Left cardiac atrium (tissue), 4 donors: ENCODE results near the gene PHC2. TPM values are rescaled to one million over a fixed set of nuclear protein-coding genes. Genes with fewer than 3 reads are reported as not detected.
A peak's percentile ranks its signal among the peaks of the same experiment; 100 is the strongest.

Experiments used
- ATAC-seq, 2 donors: fragments of 200-7000 bp; cut with Tn5 transposase; one replicate each; pipeline ENCODE4 v1.9.1; 2020; ENCODE audit warnings: mild to moderate bottlenecking in 2 of 2, moderate library complexity in 2 of 2
- DNase-seq: peaks from one replicate; pipeline ENCODE4 v3.0.0-alpha.2; 2020
- intact Hi-C, 2 donors: fragments of 100-400 bp; cut with DNase I; formaldehyde crosslinking; loops; one replicate each; pipeline versions ENCODE4 v1.14.1 to v1.15.1; 2022 to 2023
- total RNA-seq, 2 donors: library from RNA; stranded (reverse); fragmentation: NEBNext Ultra II Directional; extraction: Animal tissue kit (Norgen Biotek cat#: 25700); gene quantifications; one replicate each; pipeline ENCODE4 v1.2.1, GENCODE V29; 2021
- donor health status: DM: no; HTN: yes; CAD: no.
- donor health status: DM: no; HTN: yes; CAD: no; lungs with severe emphysema.
- donor health status: DM: yes; HTN: yes; CAD: no.
- donor health status: Dilated cardiomyopathy.

Gene PHC2
- total RNA-seq, 2 donors from 2014 or later: 75.0 to 139 TPM

- ATAC-seq (peak; percentile 25 to 45), DNase-seq (peak; percentile 54)
- intact Hi-C loops: loop anchor here (5.0 kb wide), 3 partner anchors 68 to 148 kb away; no protein-coding TSS in a partner anchor
These were observed 65.3 kb downstream of the PHC2 start for GRCh38 chr1:33365560-33365997.

- intact Hi-C loops: no loop called here
- DNase-seq: no peak
- no peak for ATAC-seq
These were observed 66.4 kb downstream of the PHC2 start for GRCh38 chr1:33364565-33364918.

- ATAC-seq: no peak
- intact Hi-C loops: no loop called here
- DNase-seq: no peak
These were observed 67.4 kb downstream of the PHC2 start for GRCh38 chr1:33363470-33363861.

DNA sequence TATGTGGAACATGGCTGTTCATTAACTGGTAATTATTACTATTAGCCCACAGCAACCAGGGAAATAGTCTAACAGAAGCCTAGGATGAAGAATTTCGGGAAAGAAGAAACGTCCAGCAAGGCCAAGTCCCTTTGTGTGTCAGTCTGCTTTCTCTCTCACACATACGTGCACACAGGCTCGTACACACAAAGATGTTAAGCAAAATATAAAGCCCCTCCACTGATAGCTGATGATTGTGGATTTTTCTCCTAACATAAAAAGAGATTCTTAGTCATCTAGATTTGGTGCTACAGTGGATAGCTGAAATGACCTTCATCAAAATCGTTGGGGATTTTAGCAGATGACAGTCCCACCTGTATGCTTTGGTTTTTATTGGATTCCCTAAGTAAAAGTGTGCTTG, 67.9 kb downstream of the PHC2 start:
- DNase-seq: no peak
- intact Hi-C loops: no loop called here
- ATAC-seq: no peak

DNA sequence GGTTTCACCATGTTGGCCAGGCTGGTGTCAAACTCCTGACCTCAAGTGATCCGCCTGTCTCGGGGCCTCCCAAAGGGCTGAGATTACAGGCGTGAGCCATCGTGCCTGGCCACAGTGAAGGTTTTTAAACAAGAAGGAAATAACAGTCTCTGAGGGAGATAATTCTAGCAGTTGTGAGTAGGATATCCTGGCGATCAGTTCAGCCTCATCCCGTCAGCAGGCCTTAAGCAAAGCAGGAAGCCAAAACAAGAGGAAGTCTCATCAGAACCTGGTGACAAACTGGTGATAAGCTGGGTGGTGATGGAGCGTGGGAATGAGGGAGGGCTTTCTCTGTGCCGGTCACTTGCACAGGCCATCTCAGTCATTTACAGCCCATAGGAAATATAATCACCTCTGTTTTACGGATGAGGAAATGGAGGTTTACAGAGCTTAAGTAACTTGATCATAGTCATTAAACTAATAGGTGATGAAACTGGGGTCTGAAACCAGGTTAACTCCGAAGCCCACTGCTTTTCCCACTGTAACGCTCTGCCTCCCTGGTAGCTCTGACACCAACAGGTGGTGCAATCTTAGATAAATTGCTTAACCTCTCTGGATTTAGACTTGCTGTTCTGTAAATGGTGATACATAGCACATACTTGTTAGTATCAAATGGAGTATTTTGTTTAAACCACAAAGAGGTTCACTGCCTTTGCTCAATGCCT, 69.2 kb downstream of the PHC2 start:
- intact Hi-C loops: no loop called here
- DNase-seq (peak; percentile 63), ATAC-seq (peak; percentile 39 to 64)

DNA sequence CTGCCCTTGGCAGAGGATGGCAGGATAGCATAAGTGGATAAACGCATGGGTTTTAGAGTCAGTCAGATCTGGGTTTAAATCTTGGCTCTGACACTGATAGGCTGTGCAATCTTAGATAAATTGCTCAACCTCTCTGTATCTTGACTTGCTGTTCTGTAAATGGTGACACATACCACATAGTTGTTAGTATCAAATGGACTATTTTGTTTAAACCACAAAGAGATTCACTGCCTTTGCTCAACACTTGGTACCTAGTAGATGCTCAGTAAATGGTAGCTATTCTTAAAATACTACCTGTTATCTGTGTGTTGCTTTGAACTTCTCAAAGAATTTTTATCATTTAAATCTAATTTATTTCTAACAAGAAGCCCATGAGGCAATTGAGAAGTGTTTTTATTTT, 70.5 kb downstream of the PHC2 start:
- intact Hi-C loops: no loop called here
- ATAC-seq: no peak

GRCh38 chr1:33359931-33360330, 71.0 kb downstream of the PHC2 start:
- ATAC-seq (no peak), DNase-seq (no peak)
- intact Hi-C loops: no loop called here

More for the DNA sequence above, 70.5 kb downstream of the PHC2 start:
- DNase-seq: no peak

DNA sequence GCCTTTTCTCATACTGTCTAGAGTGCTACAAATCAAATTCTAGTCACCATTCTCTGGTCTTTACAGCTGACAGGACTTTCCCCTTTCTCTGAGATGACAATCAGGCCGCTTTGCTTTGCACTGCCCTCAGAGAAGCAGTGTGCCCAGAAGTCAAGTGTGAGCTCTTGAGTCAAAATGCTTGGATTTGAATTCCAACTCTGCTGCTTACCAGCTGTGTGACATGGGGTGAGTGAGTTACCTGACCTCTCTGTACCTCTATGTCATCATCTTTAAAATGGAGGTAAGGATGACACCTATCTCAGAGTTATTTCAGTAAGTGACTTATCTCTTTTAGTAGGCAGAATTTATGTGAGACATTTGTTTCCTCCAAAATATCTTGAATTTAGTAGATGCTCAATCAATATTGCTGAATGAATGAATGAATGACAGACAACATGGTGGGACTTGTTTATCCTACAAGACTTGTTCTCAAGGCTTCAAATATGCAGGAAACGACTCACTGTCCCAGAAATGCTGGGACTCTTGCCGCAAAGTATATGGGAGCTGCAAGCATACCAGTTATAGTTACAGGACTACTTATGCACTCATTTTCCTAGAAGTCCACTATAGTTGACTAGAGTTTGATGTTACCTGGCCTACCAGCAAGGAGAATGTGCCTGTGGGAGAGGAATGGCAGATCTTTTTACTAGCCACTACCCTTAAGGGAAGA, 71.9 kb downstream of the PHC2 start:
- intact Hi-C loops: no loop called here
- no peak for ATAC-seq
- DNase-seq: no peak

DNA sequence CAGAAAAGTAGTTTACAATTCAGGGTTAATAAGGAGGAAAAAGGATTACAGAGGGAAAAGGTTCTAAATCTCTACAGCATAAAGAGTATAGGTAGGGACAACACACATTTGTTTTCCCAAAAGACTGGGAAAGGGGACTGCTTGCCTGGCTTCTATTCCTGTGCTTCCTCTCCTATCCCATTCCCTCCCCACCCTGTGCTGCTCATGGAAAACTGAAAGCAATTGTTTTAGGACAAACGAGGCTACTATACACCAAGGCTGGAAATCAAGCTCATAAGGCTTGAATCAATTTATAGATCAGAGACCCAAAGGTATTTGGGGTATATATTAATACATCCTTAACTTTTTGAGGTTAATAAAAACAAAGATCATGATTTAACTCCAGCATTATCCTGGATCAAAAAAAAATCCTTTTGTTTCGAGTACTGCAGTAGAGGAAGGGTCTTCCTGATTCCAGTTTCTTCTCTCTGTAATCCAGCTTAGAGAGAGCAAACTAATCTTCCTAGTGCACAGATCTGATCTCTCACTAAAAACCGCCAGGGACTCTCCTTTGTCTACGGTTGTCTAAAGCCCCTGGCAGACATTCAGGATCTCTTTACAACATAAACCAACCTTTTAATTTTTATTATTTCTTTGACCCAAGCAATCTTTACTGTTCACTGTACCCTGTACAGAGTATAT, 72.6 kb downstream of the PHC2 start:
- no peak for ATAC-seq
- intact Hi-C loops: no loop called here
- no peak for DNase-seq

GRCh38 chr1:33357099-33357498, 73.8 kb downstream of the PHC2 start:
- no peak for ATAC-seq
- no peak for DNase-seq
- intact Hi-C loops: no loop called here

- DNase-seq (no peak), ATAC-seq (no peak)
- intact Hi-C loops: no loop called here
These were observed 76.1 kb downstream of the PHC2 start for GRCh38 chr1:33354707-33355316.

GRCh38 chr1:33353531-33353930, 77.4 kb downstream of the PHC2 start:
- intact Hi-C loops: no loop called here
- no peak for DNase-seq
- no peak for ATAC-seq

GRCh38 chr1:33351281-33351660, 79.6 kb downstream of the PHC2 start:
- intact Hi-C loops: no loop called here
- ATAC-seq: no peak
- DNase-seq: no peak

- intact Hi-C loops: no loop called here
- ATAC-seq: no peak
These were observed 80.1 kb downstream of the PHC2 start for GRCh38 chr1:33350611-33351280.

GRCh38 chr1:33349778-33350610, 80.9 kb downstream of the PHC2 start:
- ATAC-seq: peak; percentile 89 to 93
- peak; percentile 94 for DNase-seq
- intact Hi-C loops: no loop called here

More at GRCh38 chr1:33350611-33351280, 80.1 kb downstream of the PHC2 start:
- no peak for DNase-seq

DNA sequence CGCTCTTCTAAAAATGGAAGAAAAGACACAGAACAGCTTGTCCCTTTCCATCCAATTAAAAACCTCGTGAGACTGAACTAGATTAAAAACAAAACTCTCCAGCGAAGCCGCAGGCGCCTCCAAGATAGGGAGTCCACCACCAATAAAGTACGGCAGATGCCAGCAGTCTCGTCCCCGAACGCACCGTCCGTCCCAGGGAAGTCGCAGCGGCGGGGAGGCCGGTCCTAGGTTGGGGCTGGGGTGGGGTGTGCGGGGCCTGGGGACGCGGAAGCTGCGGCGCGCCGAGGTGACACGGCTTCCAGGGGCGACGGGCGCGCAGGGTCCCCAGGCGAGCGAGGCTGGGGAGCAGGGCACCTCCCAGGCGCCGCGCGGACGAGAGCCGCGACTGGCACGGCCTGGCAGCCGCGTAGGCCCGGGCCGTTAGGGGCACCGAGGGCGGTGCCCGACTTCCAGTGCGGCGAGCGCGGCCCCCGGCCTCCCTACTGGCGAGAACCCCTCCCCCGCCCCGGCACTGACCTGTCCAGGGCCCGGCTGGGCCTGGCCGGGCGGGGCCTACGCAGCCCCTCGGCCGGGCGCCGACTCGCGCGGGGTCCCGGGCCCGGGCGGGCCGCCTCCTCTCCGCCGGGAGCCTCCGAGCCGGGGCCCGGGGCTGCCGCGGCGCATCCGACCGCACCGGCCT, 81.7 kb downstream of the PHC2 start:
- peak; percentile 29 to 49 for ATAC-seq
- intact Hi-C loops: no loop called here
- DNase-seq: peak; percentile 71

DNA sequence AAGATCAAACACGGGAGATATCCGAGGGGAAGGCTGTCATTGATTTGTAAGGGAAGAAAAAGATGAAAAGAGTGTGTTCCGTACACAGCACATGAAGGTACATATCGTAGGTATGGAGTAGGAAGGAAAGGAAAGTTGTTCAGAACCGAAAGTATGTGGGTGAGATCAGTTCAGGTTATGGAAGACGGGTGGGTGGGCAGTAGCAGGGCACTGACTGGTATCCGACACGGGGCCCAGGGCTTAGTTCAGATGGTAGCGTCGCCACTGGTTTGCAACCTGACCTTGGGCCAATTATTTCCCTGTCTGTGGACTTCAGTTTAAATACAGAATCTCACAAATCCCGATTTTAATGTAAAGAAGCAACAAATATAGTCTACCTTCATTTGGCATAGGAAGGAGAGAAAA, 82.2 kb downstream of the PHC2 start:
- DNase-seq (no peak), ATAC-seq (peak in 1 of 2 donors; percentile 4)
- intact Hi-C loops: no loop called here

DNA sequence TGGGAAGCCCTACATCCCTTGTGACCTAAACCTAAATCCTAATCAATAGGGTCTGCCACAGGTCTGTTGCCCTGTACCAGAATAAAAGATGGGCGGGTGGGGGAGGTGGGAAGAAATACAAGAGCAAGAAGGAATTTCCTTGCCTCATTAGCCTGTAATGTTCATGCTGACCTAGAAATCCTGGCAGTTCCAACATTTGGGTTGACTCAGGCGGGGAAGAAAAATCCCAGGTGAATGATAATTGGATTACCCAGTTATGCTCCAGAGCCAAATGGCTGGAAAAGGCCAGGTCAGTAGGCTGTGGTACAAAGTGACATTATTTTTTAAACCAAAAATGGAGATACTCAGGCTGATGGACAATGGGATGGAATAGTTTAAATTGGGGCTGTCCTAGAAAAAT, 82.7 kb downstream of the PHC2 start:
- DNase-seq (no peak), ATAC-seq (no peak)
- intact Hi-C loops: no loop called here
